B cell (primary cell): ENCODE results near the gene RUBCNL. TPM values are rescaled to one million over a fixed set of nuclear protein-coding genes. Genes with fewer than 3 reads are reported as not detected.

Experiments used
- ATAC-seq: fragments of 200-7000 bp; cut with Tn5 transposase; one replicate; pipeline ENCODE4 v1.10.0; 2021; ENCODE audit warnings: low read depth, mild to moderate bottlenecking, moderate number of reproducible peaks, moderate library complexity
- CTCF ChIA-PET: fragments of 350-600 bp; sonication (Branson Sonifier 250); formaldehyde crosslinking; loops from one replicate; lab custom pipeline; 2021; ENCODE audit warnings: antibody characterized with exemption, inconsistent platforms; lab: Charles Lee
- POLR2A ChIA-PET: fragments of 350-600 bp; sonication (Branson Sonifier 250); formaldehyde crosslinking; loops from one replicate; lab custom pipeline; 2021; ENCODE audit warnings: antibody characterized with exemption; lab: Charles Lee
- DNase-seq: peaks from one replicate; pipeline ENCODE4 v3.0.0; 2013
- H2AFZ ChIP-seq: 2 replicates; pipeline ENCODE4 v1.6.1; 2012; ENCODE audit warnings: mild to moderate bottlenecking, low read depth, low read length; ENCODE audit not compliant: insufficient read depth, poor library complexity, severe bottlenecking
- H3K27ac ChIP-seq, 2 donors: 1 replicate in 1 of 2; 2 replicates in 1 of 2; pipeline ENCODE4 v1.5.1; 2012 to 2013; ENCODE audit warnings: low read length in 2 of 2, mild to moderate bottlenecking in 2 of 2, moderate library complexity in 1 of 2
- H3K27me3 ChIP-seq, 4 experiments: fragments of 200-600 bp in 1 of 4; sonication (generic) in 1 of 4; replicated peaks in 1 of 4; 1 replicate in 2 of 4; 2 replicates in 2 of 4; pipeline versions ENCODE4 v1.6.1 to v1.7.0; 2013 to 2016; ENCODE audit warnings: low read length in 3 of 4, mild to moderate bottlenecking in 2 of 4, mixed read lengths in 1 of 4, moderate library complexity in 1 of 4; ENCODE audit not compliant: insufficient read depth in 4 of 4, control insufficient read depth in 3 of 4; ENCODE audit errors: control extremely low read depth in 1 of 4
- H3K36me3 ChIP-seq, 2 experiments: replicated peaks in 1 of 2; 1 replicate in 1 of 2; 2 replicates in 1 of 2; pipeline versions ENCODE4 v1.6.1 to v1.7.1; 2013; ENCODE audit warnings: low read length in 1 of 2; ENCODE audit not compliant: insufficient read depth in 2 of 2, control insufficient read depth in 1 of 2; ENCODE audit errors: control extremely low read depth in 1 of 2, extremely low read depth in 1 of 2
- H3K4me1 ChIP-seq, 2 donors: fragments of 200-600 bp in 1 of 2; sonication (generic) in 1 of 2; 1 replicate in 1 of 2; 2 replicates in 1 of 2; pipeline versions ENCODE4 v1.5.1 to v1.6.1; 2013 to 2017; ENCODE audit warnings: low read length in 2 of 2; ENCODE audit not compliant: control insufficient read depth in 2 of 2, insufficient read depth in 2 of 2
- H3K4me2 ChIP-seq: replicated peaks from 2 replicates; pipeline ENCODE3; 2012; ENCODE audit warnings: mild to moderate bottlenecking, low read depth, low read length; ENCODE audit not compliant: poor library complexity, severe bottlenecking
- H3K4me3 ChIP-seq, 5 experiments: fragments of 200-600 bp in 1 of 5; sonication (generic) in 1 of 5; 1 replicate in 3 of 5; 2 replicates in 2 of 5; pipeline versions ENCODE4 v1.5.1 to v1.7.0; 2011 to 2016; ENCODE audit warnings: low read length in 4 of 5, mild to moderate bottlenecking in 4 of 5, low read depth in 2 of 5, control low read depth in 1 of 5, moderate library complexity in 1 of 5; ENCODE audit not compliant: insufficient read depth in 1 of 5; ENCODE audit errors: control extremely low read depth in 1 of 5, extremely low read depth in 1 of 5
- H3K79me2 ChIP-seq: fragments of 200-600 bp; sonication (generic); one replicate; pipeline ENCODE4 v1.6.0; 2016; ENCODE audit warnings: low read length; ENCODE audit not compliant: control insufficient read depth, insufficient read depth
- H3K9ac ChIP-seq: fragments of 200-600 bp; sonication (generic); 2 replicates; pipeline ENCODE4 v1.6.1; 2017; ENCODE audit warnings: mild to moderate bottlenecking, low read length, moderate library complexity
- H3K9me3 ChIP-seq, 3 donors: one replicate each; pipeline versions ENCODE4 v1.6.1 to v1.7.1; 2013; ENCODE audit warnings: low read length in 2 of 3; ENCODE audit not compliant: control insufficient read depth in 2 of 3, insufficient read depth in 1 of 3; ENCODE audit errors: control extremely low read depth in 1 of 3
- H4K20me1 ChIP-seq: 2 replicates; pipeline ENCODE4 v1.6.0; 2012; ENCODE audit warnings: mild to moderate bottlenecking, low read length; ENCODE audit not compliant: insufficient read depth, control insufficient read depth, poor library complexity, severe bottlenecking
- H3K27ac Mint-ChIP-seq: one replicate; pipeline ENCODE4 v1.8.0; 2021; ENCODE audit warnings: mixed read lengths
- H3K27me3 Mint-ChIP-seq: one replicate; pipeline ENCODE4 v1.8.0; 2021; ENCODE audit warnings: mixed read lengths
- H3K4me1 Mint-ChIP-seq: one replicate; pipeline ENCODE4 v1.8.0; 2021; ENCODE audit warnings: mixed read lengths
- H3K4me3 Mint-ChIP-seq: one replicate; pipeline ENCODE4 v1.8.0; 2021; ENCODE audit warnings: mixed read lengths
- H3K9me3 Mint-ChIP-seq: one replicate; pipeline ENCODE4 v1.8.0; 2022; ENCODE audit warnings: mixed read lengths; ENCODE audit not compliant: insufficient read depth
- CTCF ChIP-seq: fragments of 200-600 bp; IDR thresholded peaks from one replicate; pipeline ENCODE4 v1.8.0; 2022; ENCODE audit warnings: antibody characterized with exemption, mild to moderate bottlenecking
- EZH2 ChIP-seq: IDR thresholded peaks from 2 replicates; pipeline ENCODE4 v1.6.1; 2012; ENCODE audit warnings: borderline replicate concordance, low read depth, mild to moderate bottlenecking, moderate library complexity, low read length; ENCODE audit not compliant: insufficient read depth, poor library complexity, severe bottlenecking
- WGBS: methylation state at CpG from one replicate; pipeline ENCODE4 v1.1.5; 2013; ENCODE audit warnings: missing lambda C conversion rate; ENCODE audit not compliant: insufficient coverage; 5-methylcytosine and 5-hydroxymethylcytosine counted together
- intact Hi-C: fragments of 100-400 bp; cut with micrococcal nuclease; formaldehyde crosslinking; loops from one replicate; pipeline ENCODE4 v1.10.0; 2022
- polyA plus RNA-seq: library from polyadenylated mRNA; depleted of rRNA; stranded (reverse); fragments of >200 nt; gene quantifications from 2 replicates; pipeline ENCODE4 v1.2.3, GENCODE V29; 2012
- total RNA-seq, 2 donors: library from RNA; stranded (reverse); fragments of 120-200 nt in 1 of 2; gene quantifications; 1 replicate in 1 of 2; 2 replicates in 1 of 2; pipeline versions ENCODE4 v1.2.3 to v1.2.4, GENCODE V29; 2013 to 2022

RUBCNL gene
- total and polyA plus RNA-seq, 2 donors (not counting 1 experiment from before 2014, with no cell fraction given), result 185 to 370 TPM

GRCh38 chr13:46383383-46383782, 3.7 kb downstream of the RUBCNL start:
- intact Hi-C loops, result loop anchor here (5.0 to 10.0 kb wide), 4 partner anchors 214 to 601 kb away; partner anchors contain the start of gene ZC3H13
- Histone ChIP-seq H3K9ac (peak overlapping the region; percentile 89), H3K27me3 (no peaks in the 10 kb centered on the region), H2AFZ (no peak overlapping the region), H3K36me3 (peaks cover 2 to 18% of the 10 kb centered on the region in 2 experiments), H3K79me2 (peaks cover 96% of the 10 kb centered on the region), H3K9me3 (no peaks in the 10 kb centered on the region), H3K27ac (peak overlapping the region; percentile 84 to 97), H3K4me3 (peak overlapping the region; percentile 22 to 95 (median 90)), H3K4me2 (peak overlapping the region; percentile 77), H4K20me1 (no peaks in the 10 kb centered on the region), H3K4me1 (peaks cover 62 to 63% of the 10 kb centered on the region in 2 donors)
- TF ChIP-seq CTCF, result no peak
- no peak for TF ChIP-seq EZH2
- no peaks in the 10 kb centered on the region for H3K9me3 Mint-ChIP-seq
- peak overlapping the region; percentile 92 for H3K4me3 Mint-ChIP-seq
- H3K4me1 Mint-ChIP-seq, result peaks cover 58% of the 10 kb centered on the region
- no peak for ATAC-seq
- peak; percentile 54 for DNase-seq
- H3K27ac Mint-ChIP-seq, result peak overlapping the region; percentile 87
- CTCF ChIA-PET, result interaction anchor here (1.1 to 2.0 kb wide), 2 partner anchors 11 to 20 kb away, joined by 3 to 9 read pairs; no protein-coding TSS in a partner anchor
- no peaks in the 10 kb centered on the region for H3K27me3 Mint-ChIP-seq
- POLR2A ChIA-PET, result interaction anchor here (0.6 to 2.1 kb wide), 3 partner anchors 8 to 15 kb away, joined by 3 to 25 read pairs (median 7); no protein-coding TSS in a partner anchor

- 17% methylated on average over 3 of the region's 3 CpGs for WGBS
- H3K27me3 ChIP-seq, result no peaks in the 10 kb centered on the region
- H3K9ac ChIP-seq, result peak overlapping the region; percentile 89
- H3K27ac ChIP-seq, result peak overlapping the region; percentile 84 to 97
- H3K4me1 Mint-ChIP-seq, result peaks cover 60% of the 10 kb centered on the region
- H3K4me3 Mint-ChIP-seq, result peak overlapping the region; percentile 73
- peak overlapping the region; percentile 77 for H3K4me2 ChIP-seq
- peak overlapping the region; percentile 14 to 90 (median 74) for H3K4me3 ChIP-seq
- no peaks in the 10 kb centered on the region for H3K27me3 Mint-ChIP-seq
- intact Hi-C loops, result loop anchor here (1.0 to 10.0 kb wide), 6 partner anchors 8 to 603 kb away; partner anchors contain the start of gene ZC3H13
- peak overlapping the region; percentile 90 for H3K27ac Mint-ChIP-seq
- no peak for TF ChIP-seq EZH2
- TF ChIP-seq CTCF, result no peak
- H3K79me2 ChIP-seq, result peaks cover 96% of the 10 kb centered on the region
- DNase-seq, result peak; percentile 77
- H4K20me1 ChIP-seq, result no peaks in the 10 kb centered on the region
- ChIA-PET POLR2A (interaction anchor here (0.7 to 1.8 kb wide), 4 partner anchors 11 to 33 kb away, joined by 3 to 9 read pairs (median 4); no protein-coding TSS in a partner anchor), CTCF (no interaction called here)
- H3K9me3 ChIP-seq, result peaks cover 0 to 3% (median 0%) of the 10 kb centered on the region in 3 donors
- peaks cover 66 to 72% of the 10 kb centered on the region in 2 donors for H3K4me1 ChIP-seq
- H2AFZ ChIP-seq, result no peak overlapping the region
- peak; percentile 46 for ATAC-seq
- peaks cover 4 to 23% of the 10 kb centered on the region in 2 experiments for H3K36me3 ChIP-seq
- H3K9me3 Mint-ChIP-seq, result no peaks in the 10 kb centered on the region
These were observed 4.8 kb downstream of the RUBCNL start for GRCh38 chr13:46382224-46382623.
